GM18951 (cell line): Measurements from ENCODE around the gene TNRC6B.
"Not testable (repeated sequence)": the region's sequence is repeated elsewhere in the genome, so short reads cannot be mapped to it uniquely, and the experiment has no call there.

Source experiments
- POLR2A ChIP-seq: IDR thresholded peaks from 4 replicates; pipeline ENCODE4 v1.6.1; 2011; ENCODE audit warnings: mild to moderate bottlenecking; ENCODE audit not compliant: insufficient read length, insufficient read depth; ENCODE audit errors: extremely low read depth
- in situ Hi-C: fragments of 300-500 bp; cut with MboI; formaldehyde crosslinking; loops from one replicate; pipeline ENCODE4 v1.12.0; 2022; ENCODE audit warnings: low sequenced_read_pairs, mixed read lengths, inconsistent platforms; ENCODE audit not compliant: unreplicated experiment

The TNRC6B gene

GRCh38 chr22:40210818-40211217, 33.1 kb downstream of the TNRC6B start:
- TF ChIP-seq POLR2A = no peak
- in situ Hi-C loops = no loop called here

DNA sequence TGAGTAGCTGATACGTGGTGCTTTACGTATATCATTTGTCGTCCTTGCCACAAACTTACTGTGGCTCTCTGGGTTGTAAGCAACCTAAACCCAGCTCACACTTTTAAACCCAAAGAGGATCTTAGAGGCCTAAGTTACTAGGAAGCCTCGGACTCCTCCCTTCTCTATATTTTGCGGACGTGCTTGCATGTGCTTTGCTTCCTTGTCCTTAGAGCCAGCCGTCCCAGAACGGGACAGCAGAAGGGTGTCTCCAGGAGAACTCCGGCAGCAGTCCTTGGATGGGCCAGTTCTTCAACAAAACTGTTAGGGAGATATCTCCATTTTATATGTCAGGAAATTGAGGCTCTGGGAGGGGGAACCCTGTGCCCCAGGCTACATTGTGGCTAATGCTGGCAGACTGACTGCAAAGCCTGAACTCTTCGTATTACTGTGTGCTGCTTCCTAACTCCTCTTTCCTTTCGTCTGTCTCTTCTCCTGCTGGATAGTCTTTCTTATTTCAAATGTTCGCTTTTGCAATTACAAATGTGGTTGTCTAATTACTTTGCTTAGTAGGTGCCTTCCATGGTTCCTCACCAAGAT, 33.8 kb downstream of the TNRC6B start:
- no peak for TF ChIP-seq POLR2A
- in situ Hi-C loops = no loop called here

- in situ Hi-C loops = no loop called here
- TF ChIP-seq POLR2A = no peak
These were observed 34.4 kb downstream of the TNRC6B start for GRCh38 chr22:40212121-40212520.

DNA sequence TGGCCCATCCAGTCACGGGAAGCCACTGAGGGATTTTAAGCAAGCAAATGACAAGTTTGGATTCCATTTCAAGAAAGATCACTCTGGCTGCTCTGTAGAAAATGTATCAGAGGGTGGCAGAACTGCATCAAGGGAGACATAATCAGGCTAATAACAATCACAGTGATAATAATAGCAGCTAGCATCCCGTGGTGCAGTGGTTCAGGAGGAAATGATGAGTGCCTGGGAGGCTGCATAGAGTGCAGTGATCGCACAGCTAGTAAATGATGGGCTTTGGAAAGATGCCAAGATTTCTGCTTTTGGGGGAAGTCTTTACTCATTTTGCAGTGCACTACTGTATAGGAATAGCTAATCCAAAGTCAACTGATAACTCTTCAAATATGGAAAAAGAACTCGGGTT, 35.8 kb downstream of the TNRC6B start:
- no peak for TF ChIP-seq POLR2A
- in situ Hi-C loops = no loop called here

DNA sequence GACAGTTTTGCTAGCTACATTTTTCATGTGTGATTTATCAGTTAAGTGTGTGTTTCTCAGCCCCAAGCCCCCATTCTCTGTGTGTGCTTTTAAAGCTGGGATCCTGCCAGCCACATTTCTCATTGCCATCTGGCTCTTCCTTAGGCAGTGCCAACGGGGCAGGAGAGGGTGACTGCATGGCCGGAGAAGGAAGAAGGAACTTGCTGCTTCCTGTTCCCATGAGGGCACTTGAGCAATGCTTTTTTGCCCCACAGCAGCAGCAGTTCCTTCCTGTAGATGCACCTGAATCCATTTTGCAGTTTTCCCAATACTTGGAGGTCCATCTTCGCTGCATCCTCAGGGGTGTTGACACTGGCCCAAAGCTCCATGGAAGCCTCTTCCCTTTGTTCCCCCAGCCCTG, 37.5 kb downstream of the TNRC6B start:
- no peak for TF ChIP-seq POLR2A
- in situ Hi-C loops = no loop called here

DNA sequence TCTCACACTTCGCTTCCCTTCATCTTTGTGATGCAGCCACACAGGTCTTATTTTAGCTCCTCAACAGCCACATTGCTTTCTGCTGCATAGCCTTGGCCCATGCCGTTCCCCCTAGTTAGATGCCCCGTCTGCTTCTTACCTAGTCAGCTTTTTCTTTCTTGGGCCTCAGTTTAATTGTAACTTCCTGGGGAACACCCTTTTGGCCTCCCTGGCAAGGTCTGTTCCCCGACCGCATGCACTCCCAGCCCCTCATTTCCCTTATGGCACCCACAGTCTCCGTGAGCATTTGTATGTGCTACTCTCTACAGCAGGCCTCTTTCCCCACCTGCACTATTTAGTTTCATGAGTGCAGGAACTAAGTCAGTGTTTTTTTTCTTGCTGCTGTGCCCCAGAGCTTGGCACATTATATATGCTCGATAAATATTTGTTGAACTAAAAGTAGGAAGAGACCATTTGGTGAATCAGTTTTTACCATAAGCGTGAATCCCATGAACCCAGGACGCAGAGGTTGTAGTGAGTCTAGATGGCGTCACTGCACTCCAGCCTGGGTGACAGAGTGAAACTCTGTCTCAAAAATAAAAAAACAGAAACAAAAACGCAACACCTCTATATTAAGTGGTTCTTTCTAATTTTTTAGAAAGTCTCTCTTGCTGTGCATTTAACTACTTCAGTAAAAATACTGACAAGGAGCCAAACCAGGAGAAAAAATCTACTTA, 38.5 kb downstream of the TNRC6B start:
- TF ChIP-seq POLR2A = no peak
- in situ Hi-C loops = no loop called here

GRCh38 chr22:40218152-40218551, 40.4 kb downstream of the TNRC6B start:
- in situ Hi-C loops = no loop called here
- no peak for TF ChIP-seq POLR2A

GRCh38 chr22:40218723-40219294, 41.1 kb downstream of the TNRC6B start:
- TF ChIP-seq POLR2A = no peak
- in situ Hi-C loops = no loop called here

DNA sequence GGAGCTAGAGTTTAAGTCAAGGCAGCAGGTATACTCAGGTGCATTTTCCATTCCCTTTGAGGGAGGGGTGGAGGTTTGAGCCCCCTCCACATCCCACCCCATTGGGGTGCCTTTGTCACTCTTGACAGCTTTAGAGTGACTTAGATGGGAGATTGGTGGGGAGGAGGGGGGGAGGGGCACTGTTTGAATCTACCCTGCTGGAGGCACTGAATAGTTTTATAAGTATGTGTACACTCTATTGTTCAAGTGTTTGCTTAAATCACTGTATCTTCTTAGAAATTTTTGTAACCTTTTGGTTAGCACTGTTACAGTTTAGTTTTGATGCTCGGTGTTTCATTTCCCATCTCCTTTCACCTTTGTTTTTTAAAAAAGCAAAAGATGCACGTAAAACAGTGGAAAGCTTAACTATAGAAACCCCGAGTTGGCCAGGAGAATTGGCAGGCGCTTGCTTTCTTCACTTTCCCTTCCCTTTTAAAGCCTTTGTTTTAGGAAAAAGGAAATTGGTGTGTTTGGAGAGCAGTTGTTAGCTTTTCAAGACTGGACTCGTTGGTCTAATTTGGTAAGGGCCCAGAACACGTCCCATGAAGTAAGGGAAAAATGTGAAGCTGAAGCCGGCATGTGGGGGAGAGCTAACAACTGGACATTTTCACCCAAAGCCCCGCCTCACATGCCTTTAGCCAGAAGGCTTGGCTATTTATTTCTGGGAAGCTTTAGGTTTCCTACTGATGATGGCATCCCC, 42.8 kb downstream of the TNRC6B start:
- in situ Hi-C loops = no loop called here
- TF ChIP-seq POLR2A = no peak

- in situ Hi-C loops = no loop called here
- TF ChIP-seq POLR2A = no peak
These were observed 43.3 kb downstream of the TNRC6B start for GRCh38 chr22:40221055-40221414.

DNA sequence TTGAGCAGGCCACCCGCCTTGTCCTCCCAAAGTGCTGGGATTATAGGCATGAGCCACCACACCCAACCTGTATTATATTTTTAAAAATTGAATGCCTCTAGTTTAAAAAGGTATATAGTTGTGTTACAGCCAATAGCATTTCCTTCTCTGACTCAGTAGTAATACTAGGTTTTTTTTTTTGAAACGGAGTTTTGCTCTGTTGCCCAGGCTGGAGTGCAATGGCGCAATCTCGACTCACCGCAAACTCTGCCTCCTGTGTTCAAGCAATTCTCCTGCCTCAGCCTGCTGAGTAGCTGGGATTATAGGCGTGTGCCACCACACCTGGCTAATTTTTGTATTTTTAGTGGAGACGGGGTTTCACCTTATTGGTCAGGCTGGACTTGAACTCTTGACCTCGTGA, 45.3 kb downstream of the TNRC6B start:
- in situ Hi-C loops = not testable (repeated sequence)

DNA sequence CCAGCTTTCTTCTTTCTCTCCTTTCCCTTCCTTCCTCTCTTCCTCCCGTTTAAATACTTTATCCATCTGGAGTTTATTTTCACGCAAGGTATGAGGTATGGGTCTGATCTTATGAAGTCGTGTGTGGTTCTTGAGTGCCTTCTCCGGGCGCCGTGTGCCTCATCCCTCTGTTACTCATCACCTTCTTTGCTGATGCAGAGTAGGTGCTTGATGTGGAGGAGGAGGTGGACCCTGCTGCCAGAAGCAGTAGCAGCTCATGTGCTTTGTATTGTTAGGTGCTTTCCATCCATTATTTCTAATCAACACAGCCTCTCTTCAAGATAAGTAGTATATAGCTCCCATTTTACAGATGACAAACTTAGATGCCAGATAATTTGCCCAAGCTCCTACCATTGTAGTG, 47.0 kb downstream of the TNRC6B start:
- TF ChIP-seq POLR2A = no peak
- in situ Hi-C loops = no loop called here

DNA sequence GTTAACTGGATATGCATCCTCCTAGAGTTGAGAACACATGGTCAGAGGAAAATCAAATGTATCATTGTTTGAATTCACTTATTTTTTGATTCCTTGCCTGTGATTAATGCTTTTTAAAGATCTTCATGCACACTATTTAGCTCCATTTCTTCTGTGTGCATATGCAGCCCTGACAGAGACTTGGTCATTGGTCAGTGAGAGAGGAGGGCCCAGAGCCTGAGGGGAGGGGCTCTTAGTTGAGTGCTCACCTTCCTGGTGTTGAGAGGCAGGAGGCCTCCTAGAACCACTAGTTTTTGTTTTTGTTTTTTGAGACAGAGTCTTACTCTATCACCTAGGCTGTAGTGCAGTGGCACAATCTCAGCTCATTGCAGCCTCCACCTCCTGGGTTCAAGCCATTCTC, 48.9 kb downstream of the TNRC6B start:
- no peak for TF ChIP-seq POLR2A
- in situ Hi-C loops = no loop called here
